K562 (cell line): Measurements from ENCODE around the gene BBS5. TPM values are rescaled to one million over a fixed set of nuclear protein-coding genes. Genes with fewer than 3 reads are reported as not detected.

Experiments used
- ATAC-seq: fragments of 200-7000 bp; cut with Tn5 transposase; 3 replicates; pipeline ENCODE4 v1.9.1; 2020; ENCODE audit warnings: moderate library complexity
- BruUV-seq: library from RNA; stranded (reverse); fragments of 400-500 nt; replicated peaks from 2 replicates; lab custom pipeline; 2021; lab: Mats Ljungman, UMichigan
- CTCF ChIA-PET: fragments of 300-600 bp; formaldehyde crosslinking; extraction: SDS; loops from one replicate; lab custom pipeline; 2021; ENCODE audit warnings: low intra/inter-chr PET ratio; lab: Yijun Ruan, JAX
- POLR2A ChIA-PET: fragments of 300-600, 350-650 bp; sonication (Branson Sonifier 250); formaldehyde crosslinking; extraction: SDS; loops from one replicate; lab custom pipeline; 2021; ENCODE audit warnings: antibody characterized with exemption, inconsistent platforms; lab: Yijun Ruan, JAX
- DNase-seq, 4 experiments: peaks; one replicate each; pipeline versions ENCODE4 v3.0.0 to v3.0.0-alpha.2; 2011 to 2018; ENCODE audit warnings: low spot score in 3 of 4, mixed read lengths in 3 of 4; ENCODE audit errors: extremely low read depth in 1 of 4
- FAIRE-seq: peaks from 2 replicates; lab custom pipeline; 2011; peaks lifted over from hg19 to GRCh38; lab: Jason Lieb, UNC
- H2AFZ ChIP-seq: 2 replicates; pipeline ENCODE4 v1.6.0; 2011; ENCODE audit warnings: low read depth, low read length, control low read depth, inconsistent platforms
- H3K27ac ChIP-seq: fragments of 200-600 bp; 3 replicates; pipeline ENCODE4 v1.8.0; 2011; ENCODE audit warnings: low read depth, mild to moderate bottlenecking, control low read depth, inconsistent platforms, low read length, moderate library complexity, mixed read lengths; ENCODE audit errors: extremely low read depth
- H3K27me3 ChIP-seq, 2 experiments: fragments of 300-600 bp in 1 of 2; 2 replicates in 1 of 2; 3 replicates in 1 of 2; pipeline versions ENCODE4 v1.6.0 to v1.8.0; 2011; ENCODE audit warnings: inconsistent platforms in 2 of 2, low read length in 2 of 2, mild to moderate bottlenecking in 1 of 2, mixed read lengths in 1 of 2, moderate library complexity in 1 of 2; ENCODE audit not compliant: control insufficient read depth in 2 of 2, insufficient read depth in 2 of 2
- H3K36me3 ChIP-seq: fragments of 300-600 bp; 3 replicates; pipeline ENCODE4 v1.8.0; 2011; ENCODE audit warnings: mild to moderate bottlenecking, low read length, inconsistent platforms; ENCODE audit not compliant: control insufficient read depth, insufficient read depth
- H3K4me1 ChIP-seq, 2 experiments: fragments of 200-600 bp in 1 of 2; replicated peaks in 1 of 2; 2 replicates in 1 of 2; 3 replicates in 1 of 2; pipeline versions ENCODE4 v1.5.1 to v1.8.0; 2011; ENCODE audit warnings: inconsistent platforms in 2 of 2, low read length in 2 of 2, mild to moderate bottlenecking in 1 of 2, mixed read lengths in 1 of 2, moderate library complexity in 1 of 2; ENCODE audit not compliant: control insufficient read depth in 2 of 2, insufficient read depth in 2 of 2
- H3K4me2 ChIP-seq: 2 replicates; pipeline ENCODE4 v1.6.1; 2011; ENCODE audit warnings: low read length, control low read depth, inconsistent platforms, mixed read lengths; ENCODE audit not compliant: insufficient read depth
- H3K4me3 ChIP-seq: fragments of 200-600 bp; sonication (generic), shearing (Covaris generic); 2 replicates; pipeline ENCODE4 v1.5.1; 2016; ENCODE audit warnings: control low read depth, inconsistent platforms
- H3K79me2 ChIP-seq: fragments of 200-600 bp; 3 replicates; pipeline ENCODE4 v1.8.0; 2011; ENCODE audit warnings: low read length, inconsistent platforms; ENCODE audit not compliant: control insufficient read depth, insufficient read depth
- H3K9ac ChIP-seq, 2 experiments: 2 replicates each; pipeline versions ENCODE4 v1.6.0 to v1.6.1; 2011; ENCODE audit warnings: low read depth in 2 of 2, low read length in 2 of 2, control low read depth in 1 of 2, inconsistent platforms in 1 of 2, mild to moderate bottlenecking in 1 of 2, mixed read lengths in 1 of 2; ENCODE audit not compliant: insufficient read depth in 1 of 2
- H3K9me1 ChIP-seq: one replicate; pipeline ENCODE4 v1.6.0; 2011; ENCODE audit warnings: inconsistent platforms, mild to moderate bottlenecking, low read length, moderate library complexity; ENCODE audit not compliant: control insufficient read depth, insufficient read depth
- H3K9me3 ChIP-seq: replicated peaks from 2 replicates; pipeline ENCODE4 v1.5.1; 2011; ENCODE audit warnings: low read depth, low read length, inconsistent platforms; ENCODE audit not compliant: control insufficient read depth, insufficient read depth
- H4K20me1 ChIP-seq: replicated peaks from 2 replicates; pipeline ENCODE4 v1.6.1; 2011; ENCODE audit warnings: low read length, inconsistent platforms, mixed read lengths; ENCODE audit not compliant: control insufficient read depth, insufficient read depth
- EP300 ChIP-seq: IDR thresholded peaks from 2 replicates; pipeline ENCODE4 v1.6.1; 2012; ENCODE audit warnings: low read length, improper control_type of control experiment
- ILF3 ChIP-seq: fragments of 450-650 bp; IDR thresholded peaks from 2 replicates; pipeline ENCODE4 v1.6.1; 2018; ENCODE audit warnings: antibody characterized with exemption, mild to moderate bottlenecking, moderate library complexity, borderline replicate concordance
- JUND ChIP-seq, 2 experiments: IDR thresholded peaks; 2 replicates in 1 of 2; 3 replicates in 1 of 2; pipeline ENCODE4 v1.6.1; 2011; ENCODE audit warnings: borderline replicate concordance in 2 of 2, low read depth in 2 of 2, low read length in 2 of 2, improper control_type of control experiment in 1 of 2, missing biosample characterization in 1 of 2, missing genetic modification characterization in 1 of 2, missing genetic modification reagents in 1 of 2
- LARP7 ChIP-seq: fragments of 450-650 bp; IDR thresholded peaks from 2 replicates; pipeline ENCODE4 v1.6.1; 2016
- PHB2 ChIP-seq: fragments of 450-650 bp; IDR thresholded peaks from 2 replicates; pipeline ENCODE4 v1.6.1; 2017; ENCODE audit warnings: low read depth
- TCFL5 ChIP-seq: fragments of 250-450 bp; sonication (Bioruptor Pico); conservative IDR thresholded peaks from 2 replicates; pipeline ENCODE4 v1.6.1; 2021; ENCODE audit warnings: mild to moderate bottlenecking, moderate library complexity, matching md5 sums
- XRCC5 ChIP-seq: fragments of 200-400 bp; formaldehyde crosslinking; IDR thresholded peaks from 2 replicates; pipeline ENCODE4 v1.6.1; 2017; ENCODE audit warnings: low read depth, mild to moderate bottlenecking, low read length
- YBX1 ChIP-seq: fragments of 450-650 bp; IDR thresholded peaks from 2 replicates; pipeline ENCODE4 v1.7.1; 2016; ENCODE audit warnings: mild to moderate bottlenecking
- ZFPM2 ChIP-seq: fragments of 250-450 bp; sonication (Bioruptor Pico); IDR thresholded peaks from 2 replicates; pipeline ENCODE4 v1.5.1; 2022; ENCODE audit warnings: mild to moderate bottlenecking
- ZKSCAN8 ChIP-seq: fragments of 200-800 bp; sonication (Bioruptor generic); IDR thresholded peaks from 2 replicates; pipeline ENCODE4 v1.6.1; 2016; ENCODE audit warnings: missing genetic modification characterization, missing compliant biosample characterization
- ZNF57 ChIP-seq: fragments of 450-650 bp; formaldehyde crosslinking; IDR thresholded peaks from 2 replicates; pipeline ENCODE4 v1.4.0; 2020; ENCODE audit warnings: mild to moderate bottlenecking, moderate library complexity
- WGBS: fragments of 100-300 bp; shearing (Covaris generic); methylation state at CpG from one replicate; pipeline ENCODE4 v1.1.6; 2016; ENCODE audit warnings: low coverage, mixed read lengths; ENCODE audit not compliant: insufficient coverage; ENCODE audit errors: missing lambda C conversion rate; 5-methylcytosine and 5-hydroxymethylcytosine counted together
- in situ Hi-C: fragments of 300-500 bp; cut with MboI; formaldehyde crosslinking; loops from 4 replicates; pipeline ENCODE4 v1.15.0; 2018; ENCODE audit warnings: inconsistent platforms, mixed read lengths
- intact Hi-C: fragments of 100-400 bp; cut with micrococcal nuclease; formaldehyde crosslinking; loops from 2 replicates; pipeline ENCODE4 v1.14.2; 2022
- polyA plus RNA-seq, 8 experiments: library from polyadenylated mRNA; depleted of rRNA in 4 of 8; stranded (reverse) in 5 of 8; unstranded in 3 of 8; fragments of >200 nt; fragmentation: Nextera tagmentation in 2 of 8; fragmentation: Illumina TruSeq in 1 of 8; extraction: Ambion mirVana in 2 of 8; extraction: Trizol in 1 of 8; gene quantifications; 2 replicates each; pipeline versions ENCODE4 v1.2.1 to v1.2.3, GENCODE V29; 2011 to 2014; ENCODE audit warnings: inconsistent platforms in 1 of 8, missing spikeins in 1 of 8
- total RNA-seq, 7 experiments: library from RNA; depleted of rRNA in 6 of 7; stranded (reverse); fragments of >200 nt in 6 of 7; fragmentation: Illumina TruSeq in 2 of 7; extraction: Trizol in 2 of 7; gene quantifications; 2 replicates each; pipeline versions ENCODE4 v1.2.1 to v1.2.3, GENCODE V29; 2011 to 2021; ENCODE audit warnings: low replicate concordance in 1 of 7
- TF ChIP-seq, protein P1 (sequence below): fragments of 250-450 bp; sonication (Bioruptor Pico); IDR thresholded peaks from 2 replicates; pipeline ENCODE4 v1.4.0; 2020; ENCODE audit warnings: mild to moderate bottlenecking, moderate library complexity
- TF ChIP-seq, protein P2 (sequence below), 3 experiments: fragments of 200-800 bp in 1 of 3; sonication (Bioruptor generic) in 1 of 3; sonication (generic) in 1 of 3; formaldehyde crosslinking in 1 of 3; IDR thresholded peaks; 2 replicates each; pipeline versions ENCODE4 v1.6.1 to v1.8.0; 2016 to 2022; ENCODE audit warnings: mild to moderate bottlenecking in 2 of 3, missing compliant biosample characterization in 2 of 3, missing genetic modification characterization in 2 of 3, missing genetic modification reagents in 1 of 3
- TF ChIP-seq, protein P3 (sequence below): fragments of 200-800 bp; sonication (Bioruptor generic); IDR thresholded peaks from 2 replicates; pipeline ENCODE4 v1.6.1; 2017; ENCODE audit warnings: missing genetic modification characterization, missing compliant biosample characterization

The BBS5 gene
- total and polyA plus RNA-seq, 9 of the 15 experiments (the other 6 are each of a cell fraction or from before 2014, with no cell fraction given), result 0.48 to 6.9 (median 4.3) TPM

DNA sequence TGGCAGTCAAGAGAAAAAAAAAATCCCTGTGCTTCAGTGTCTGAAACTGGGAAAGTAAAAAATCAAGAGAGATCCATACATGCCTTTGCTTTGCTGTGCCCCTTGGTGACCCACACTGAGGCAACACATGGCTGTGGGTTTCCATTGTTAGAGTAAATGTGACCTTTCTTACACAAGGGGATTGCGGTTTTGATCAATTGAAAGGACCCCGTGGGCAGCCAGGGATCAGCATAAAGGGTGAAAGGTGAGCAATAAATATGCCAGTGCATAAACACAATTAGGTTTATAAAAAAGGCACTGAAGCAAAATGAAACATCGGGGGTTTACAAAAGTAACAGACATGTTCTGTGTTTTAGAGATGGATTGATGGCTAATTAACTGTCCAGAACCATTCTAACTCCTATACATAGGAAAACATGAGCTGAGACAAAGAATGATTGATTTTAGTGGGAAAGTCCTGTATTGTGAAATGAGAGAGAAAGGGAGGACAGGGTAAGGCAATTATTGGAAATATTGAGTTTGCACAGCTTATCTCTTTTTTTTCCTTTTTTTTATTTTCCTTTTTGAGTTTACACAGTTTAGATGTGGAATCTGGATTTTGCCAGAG is 40.7 kb upstream of the BBS5 start:
- TF ChIP-seq ZFPM2 (CRISPR knock-in tag) (no peak), ILF3 (no peak), LARP7 (no peak), EP300 (no peak), YBX1 (no peak), PHB2 (no peak), ZKSCAN8 (CRISPR knock-in tag) (no peak), JUND (IDR thresholded peaks at IDR 0.05; ENCODE audit: borderline replicate concordance, low read depth, low read length) (no peak), JUND (tag; IDR thresholded peaks at IDR 0.05; ENCODE audit: borderline replicate concordance, low read depth, low read length) (no peak), ZNF57 (CRISPR knock-in tag) (no peak), XRCC5 (no peak), TCFL5 (CRISPR knock-in tag) (no peak)
- TF ChIP-seq, protein P1, sequence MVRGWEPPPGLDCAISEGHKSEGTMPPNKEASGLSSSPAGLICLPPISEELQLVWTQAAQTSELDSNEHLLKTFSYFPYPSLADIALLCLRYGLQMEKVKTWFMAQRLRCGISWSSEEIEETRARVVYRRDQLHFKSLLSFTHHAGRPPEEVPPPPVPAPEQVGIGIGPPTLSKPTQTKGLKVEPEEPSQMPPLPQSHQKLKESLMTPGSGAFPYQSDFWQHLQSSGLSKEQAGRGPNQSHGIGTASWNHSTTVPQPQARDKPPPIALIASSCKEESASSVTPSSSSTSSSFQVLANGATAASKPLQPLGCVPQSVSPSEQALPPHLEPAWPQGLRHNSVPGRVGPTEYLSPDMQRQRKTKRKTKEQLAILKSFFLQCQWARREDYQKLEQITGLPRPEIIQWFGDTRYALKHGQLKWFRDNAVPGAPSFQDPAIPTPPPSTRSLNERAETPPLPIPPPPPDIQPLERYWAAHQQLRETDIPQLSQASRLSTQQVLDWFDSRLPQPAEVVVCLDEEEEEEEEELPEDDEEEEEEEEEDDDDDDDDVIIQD (CRISPR knock-in tag), result no peak
- TF ChIP-seq, protein P2, sequence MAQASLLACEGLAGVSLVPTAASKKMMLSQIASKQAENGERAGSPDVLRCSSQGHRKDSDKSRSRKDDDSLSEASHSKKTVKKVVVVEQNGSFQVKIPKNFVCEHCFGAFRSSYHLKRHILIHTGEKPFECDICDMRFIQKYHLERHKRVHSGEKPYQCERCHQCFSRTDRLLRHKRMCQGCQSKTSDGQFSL (CRISPR knock-in tag; IDR thresholded peaks at IDR 0.05), result no peak
- TF ChIP-seq, protein P2 (tag; IDR thresholded peaks at IDR 0.05), result no peak
- TF ChIP-seq, protein P3, sequence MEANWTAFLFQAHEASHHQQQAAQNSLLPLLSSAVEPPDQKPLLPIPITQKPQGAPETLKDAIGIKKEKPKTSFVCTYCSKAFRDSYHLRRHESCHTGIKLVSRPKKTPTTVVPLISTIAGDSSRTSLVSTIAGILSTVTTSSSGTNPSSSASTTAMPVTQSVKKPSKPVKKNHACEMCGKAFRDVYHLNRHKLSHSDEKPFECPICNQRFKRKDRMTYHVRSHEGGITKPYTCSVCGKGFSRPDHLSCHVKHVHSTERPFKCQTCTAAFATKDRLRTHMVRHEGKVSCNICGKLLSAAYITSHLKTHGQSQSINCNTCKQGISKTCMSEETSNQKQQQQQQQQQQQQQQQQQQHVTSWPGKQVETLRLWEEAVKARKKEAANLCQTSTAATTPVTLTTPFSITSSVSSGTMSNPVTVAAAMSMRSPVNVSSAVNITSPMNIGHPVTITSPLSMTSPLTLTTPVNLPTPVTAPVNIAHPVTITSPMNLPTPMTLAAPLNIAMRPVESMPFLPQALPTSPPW (CRISPR knock-in tag), result no peak
- Histone ChIP-seq H3K36me3 (no peaks in the 10 kb centered on the region), H3K27me3 (peaks cover 0 to 11% of the 10 kb centered on the region in 2 experiments; a peak in 3 of 5 replicates), H3K79me2 (no peaks in the 10 kb centered on the region), H3K4me1 (peaks cover 0 to 9% of the 10 kb centered on the region in 2 experiments; a peak in 2 of 5 replicates), H3K9me3 (no peaks in the 10 kb centered on the region), H3K9me1 (no peaks in the 10 kb centered on the region), H3K4me2 (no peak overlapping the region), H4K20me1 (no peaks in the 10 kb centered on the region), H3K9ac (no peak overlapping the region), H2AFZ (0 out of 2 replicates have a peak overlapping the region, but pooled peaks have one; percentile 11), H3K27ac (no peak overlapping the region), H3K4me3 (no peak overlapping the region)
- intact Hi-C loops (no loop called here), in situ Hi-C loops (no loop called here)
- DNase-seq (no peak), FAIRE-seq (no peak), ATAC-seq (no peak)
- 2% methylated on average over 3 of the region's 3 CpGs for WGBS
- POLR2A ChIA-PET, result interaction anchor here (0.9 to 1.6 kb wide), 2 partner anchors 23 to 45 kb away, joined by 3 read pairs; no protein-coding TSS in a partner anchor
- BruUV-seq, result no TSS peak
- CTCF ChIA-PET, result no interaction called here
